Measurements from ENCODE around the gene MRPL57. TPM values are rescaled to one million over a fixed set of nuclear protein-coding genes. Genes with fewer than 3 reads are reported as not detected.

The MRPL57 gene
- total RNA-seq, 4 donors from 2014 or later: 19.1 to 29.2 (median 24.7) TPM

DNA sequence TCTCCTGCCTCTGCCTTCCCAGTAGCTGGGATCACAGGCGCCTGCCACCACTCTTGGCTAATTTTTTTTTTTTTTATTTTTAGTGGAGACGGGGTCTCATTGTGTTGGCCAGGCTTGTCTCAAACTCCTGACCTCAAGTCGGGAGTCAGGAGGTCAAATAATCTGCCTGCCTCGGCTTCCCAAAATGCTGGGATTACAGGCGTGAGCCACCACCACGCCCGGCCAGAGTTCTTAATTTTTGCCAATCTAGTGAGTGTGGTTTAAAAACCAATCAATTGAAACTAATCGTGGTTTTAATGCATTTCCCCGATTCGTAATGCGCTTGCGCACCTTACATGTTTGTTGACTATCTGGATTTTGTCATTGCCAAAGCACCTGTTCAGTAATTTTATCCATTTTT is 37.1 kb upstream of the MRPL57 start:
- no peak for DNase-seq (ENCODE audit: low spot score)
- TF ChIP-seq CTCF (IDR thresholded peaks at IDR 0.05): no peak
- ATAC-seq (ENCODE audit: low FRiP score): no peak

DNA sequence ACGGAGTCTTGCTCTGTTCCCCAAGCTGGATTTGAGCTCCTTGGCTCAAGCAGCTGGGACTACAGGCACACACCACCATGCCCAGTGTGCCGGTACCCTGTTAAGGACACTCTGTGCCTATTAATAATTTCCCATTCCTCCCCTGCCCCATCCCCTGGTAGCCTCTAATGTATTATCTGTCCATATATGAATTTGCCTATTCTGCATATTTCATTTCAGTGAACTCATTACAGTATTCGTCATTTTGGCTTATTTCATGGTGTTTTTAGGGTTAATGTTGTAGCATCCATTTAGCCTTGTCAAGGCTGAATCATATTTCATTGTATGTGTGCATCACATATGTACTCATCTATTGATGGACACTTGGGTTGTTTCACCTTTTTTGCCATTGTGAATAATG is 33.7 kb upstream of the MRPL57 start:
- TF ChIP-seq CTCF (IDR thresholded peaks at IDR 0.05): no peak
- ATAC-seq (ENCODE audit: low FRiP score) (no peak), DNase-seq (ENCODE audit: low spot score) (no peak)

DNA sequence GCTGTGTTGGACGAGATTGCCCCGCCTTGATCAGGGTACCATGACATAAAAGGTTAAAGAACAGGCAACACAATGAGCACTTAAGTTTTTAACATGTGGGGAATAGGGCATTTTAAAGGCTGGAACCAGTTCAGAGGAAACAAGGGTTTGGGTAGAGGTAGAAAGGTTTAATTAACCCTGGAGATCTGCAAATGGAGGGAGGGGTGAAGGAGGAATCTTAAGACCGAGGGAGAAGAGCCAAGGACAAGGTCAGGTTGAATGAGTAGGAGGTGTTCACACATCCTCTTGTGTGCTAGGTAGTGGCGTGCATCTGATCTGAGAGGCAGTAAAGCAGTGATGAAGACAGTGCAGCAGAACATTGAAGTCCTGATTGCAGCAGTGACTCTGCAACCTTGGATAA is 28.6 kb upstream of the MRPL57 start:
- TF ChIP-seq CTCF (IDR thresholded peaks at IDR 0.05): no peak
- ATAC-seq (ENCODE audit: low FRiP score): no peak
- DNase-seq (ENCODE audit: low spot score): no peak

DNA sequence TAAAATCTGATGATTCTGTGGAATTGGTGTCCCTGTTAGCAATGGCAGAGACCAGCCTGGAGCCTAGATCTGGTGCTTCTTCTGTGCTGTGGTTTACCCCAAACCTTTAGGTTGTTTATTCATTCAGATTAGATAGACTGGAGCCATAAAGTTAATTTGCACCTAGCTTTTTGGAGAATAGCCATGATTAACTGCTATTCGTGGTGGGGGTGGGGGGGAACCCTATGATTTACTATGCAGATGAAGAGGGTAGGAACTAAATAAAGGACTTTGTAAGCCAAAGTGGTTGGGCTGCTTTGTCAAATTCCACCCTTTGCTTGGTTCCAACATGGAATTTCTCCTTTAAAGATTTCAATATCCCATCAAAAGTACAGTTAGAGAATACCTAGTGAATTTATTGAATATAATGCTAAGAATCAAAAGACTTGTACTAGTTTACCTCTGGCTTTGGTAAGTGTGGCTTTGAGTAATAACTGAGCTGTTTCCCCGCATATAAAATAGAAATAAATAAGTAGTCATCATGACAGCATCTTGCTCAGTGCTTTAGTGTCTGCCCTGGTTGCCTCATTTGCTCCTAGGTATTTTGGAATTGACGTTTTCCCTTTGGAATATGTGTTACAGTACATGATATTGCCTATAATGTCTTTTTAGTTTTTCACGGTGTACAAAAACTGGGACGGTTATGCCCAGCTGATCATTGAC is 27.8 kb upstream of the MRPL57 start:
- DNase-seq (ENCODE audit: low spot score) (no peak), ATAC-seq (ENCODE audit: low FRiP score) (no peak)
- TF ChIP-seq CTCF (IDR thresholded peaks at IDR 0.05): no peak

DNA sequence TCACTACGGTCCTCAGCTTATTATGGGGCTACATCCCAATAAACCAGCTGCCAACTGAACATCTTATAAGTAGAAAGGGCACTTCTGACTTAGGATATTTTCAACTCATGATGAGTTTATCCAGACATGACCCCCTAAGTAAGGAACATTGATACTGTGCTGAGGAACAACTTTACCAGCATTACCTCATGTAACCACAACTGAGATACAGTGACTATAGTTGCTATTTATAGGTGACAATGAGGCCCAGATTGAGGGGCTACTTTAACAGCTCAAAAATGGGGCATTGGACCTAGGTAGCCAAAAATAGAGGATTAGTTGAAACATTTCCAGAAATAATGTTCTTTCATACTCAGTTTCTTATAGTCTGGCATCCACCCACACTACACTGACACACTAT is 26.9 kb upstream of the MRPL57 start:
- TF ChIP-seq CTCF (IDR thresholded peaks at IDR 0.05): no peak
- ATAC-seq (ENCODE audit: low FRiP score) (no peak), DNase-seq (ENCODE audit: low spot score) (no peak)

GRCh38 chr13:21150013-21150412 is 26.4 kb upstream of the MRPL57 start:
- DNase-seq (ENCODE audit: low spot score): no peak
- no peak for ATAC-seq (ENCODE audit: low FRiP score)
- no peak for TF ChIP-seq CTCF (IDR thresholded peaks at IDR 0.05)

GRCh38 chr13:21152251-21152899 is 24.1 kb upstream of the MRPL57 start:
- DNase-seq (ENCODE audit: low spot score) (no peak), ATAC-seq (ENCODE audit: low FRiP score) (no peak)
- TF ChIP-seq CTCF (IDR thresholded peaks at IDR 0.05): no peak

Measured in omental fat pad (tissue), 4 donors.